Ovary (tissue), 9 donors: ENCODE data around the gene LARP4. TPM values are rescaled to one million over a fixed set of nuclear protein-coding genes. Genes with fewer than 3 reads are reported as not detected.
"Not testable (repeated sequence)": the region's sequence is repeated elsewhere in the genome, so short reads cannot be mapped to it uniquely, and the experiment has no call there.

Experiments
- DNase-seq, 5 donors: peaks; one replicate each; pipeline ENCODE4 v3.0.0-alpha.2; 2019 to 2020
- H3K27ac ChIP-seq, 2 donors: fragments of 200-600 bp; one replicate each; pipeline versions ENCODE4 v1.5.1 to v1.8.0; 2019 to 2022
- H3K27me3 ChIP-seq: fragments of 200-600 bp; one replicate; pipeline ENCODE4 v1.8.0; 2022
- H3K36me3 ChIP-seq: fragments of 200-600 bp; sonication (generic); one replicate; pipeline ENCODE4 v1.5.1; 2019
- H3K4me1 ChIP-seq: one replicate; pipeline ENCODE4 v1.8.1; 2013; ENCODE audit warnings: mild to moderate bottlenecking, moderate library complexity; ENCODE audit not compliant: insufficient read depth
- H3K4me3 ChIP-seq: fragments of 200-600 bp; sonication (generic); one replicate; pipeline ENCODE4 v1.5.1; 2017
- H3K9me3 ChIP-seq, 2 donors: fragments of 200-600 bp in 1 of 2; sonication (generic) in 1 of 2; one replicate each; pipeline versions ENCODE4 v1.5.1 to v1.8.1; 2013 to 2019; ENCODE audit warnings: mild to moderate bottlenecking in 1 of 2, moderate library complexity in 1 of 2
- CTCF ChIP-seq, 3 donors: fragments of 450-650 bp in 2 of 3; fragments of 200-600 bp in 1 of 3; IDR thresholded peaks; one replicate each; pipeline versions ENCODE4 v1.5.1 to v1.8.0; 2016 to 2022; ENCODE audit warnings: antibody characterized with exemption in 3 of 3, mild to moderate bottlenecking in 1 of 3
- EP300 ChIP-seq: sonication (generic); formaldehyde crosslinking; IDR thresholded peaks from one replicate; pipeline ENCODE4 v1.6.1; 2017; ENCODE audit warnings: antibody characterized with exemption
- POLR2A ChIP-seq: fragments of 450-650 bp; IDR thresholded peaks from one replicate; pipeline ENCODE4 v1.6.1; 2017; ENCODE audit warnings: antibody characterized with exemption, mild to moderate bottlenecking, moderate library complexity
- WGBS, 3 donors: extraction: QIAGEN DNeasy Blood & Tissue Kit in 1 of 3; methylation state at CpG; one replicate each; pipeline versions ENCODE4 v1.1.5 to v1.1.7; 2013 to 2017; 5-methylcytosine and 5-hydroxymethylcytosine counted together
- intact Hi-C, 4 donors: fragments of 100-400 bp; cut with DNase I; formaldehyde crosslinking; loops; one replicate each; pipeline versions ENCODE4 v1.11.0 to v1.15.1; 2022 to 2023
- polyA plus RNA-seq, 2 donors: library from polyadenylated mRNA; stranded (reverse); fragments of 200-250 nt in 1 of 2; fragments of 350-450 nt in 1 of 2; fragmentation: Illumina TruSeq in 1 of 2; extraction: RNeasy Lipid Tissue Mini Kit (QIAGEN cat#74804) in 1 of 2; gene quantifications; one replicate each; pipeline ENCODE4 v1.2.3, GENCODE V29; 2013 to 2014
- total RNA-seq, 7 donors: library from RNA; depleted of rRNA in 2 of 7; stranded (reverse); fragments of >200 nt in 2 of 7; fragmentation: NEBNext Ultra II Directional in 3 of 7; extraction: Animal tissue kit (Norgen Biotek cat#: 25700) in 3 of 7; gene quantifications; one replicate each; pipeline versions ENCODE4 v1.1.0 to v1.2.4, GENCODE V29; 2016 to 2023
- donor health status: DM: no; HTN: no; CAD: no; lungs with moderate emphysema.
- donor health status: DM: no; HTN: no; CAD: no.
- donor health status: Bipolar disorder and iron deficiency.
- donor health status: DM: yes; HTN: yes; CAD: no.
- donor health status: DM: no; HTN: no; CAD: no.
- donor health status: DM: yes; HTN: yes; CAD: no.

Gene LARP4
- total and polyA plus RNA-seq, 9 donors: 7.8 to 66.7 (median 46.6) TPM

GRCh38 chr12:50363141-50363540 is 37.5 kb upstream of the LARP4 start:
- no peaks in the 10 kb centered on the region for H3K4me1 ChIP-seq
- H3K4me3 ChIP-seq: no peak overlapping the region
- no peak for TF ChIP-seq CTCF (IDR thresholded peaks at IDR 0.05)
- no peak for TF ChIP-seq POLR2A
- TF ChIP-seq EP300: no peak
- intact Hi-C loops: no loop called here
- no peak overlapping the region for H3K27ac ChIP-seq
- DNase-seq: no peak
- H3K9me3 ChIP-seq: no peaks in the 10 kb centered on the region
- H3K27me3 ChIP-seq: no peaks in the 10 kb centered on the region
- 69 to 76% (median 72%) methylated on average over 5 of the region's 5 CpGs for WGBS, 3 donors
- no peaks in the 10 kb centered on the region for H3K36me3 ChIP-seq

- H3K4me3 ChIP-seq: no peak overlapping the region
- TF ChIP-seq EP300: no peak
- no peak for TF ChIP-seq POLR2A
- TF ChIP-seq CTCF (IDR thresholded peaks at IDR 0.05): no peak
- no peak for DNase-seq
- H3K27me3 ChIP-seq: no peaks in the 10 kb centered on the region
- H3K27ac ChIP-seq: no peak overlapping the region
- H3K9me3 ChIP-seq: no peaks in the 10 kb centered on the region
- 87 to 88% (median 88%) methylated on average over 9 of the region's 9 CpGs for WGBS, 3 donors
- no peaks in the 10 kb centered on the region for H3K36me3 ChIP-seq
- no peaks in the 10 kb centered on the region for H3K4me1 ChIP-seq
- intact Hi-C loops: no loop called here
Measured at GRCh38 chr12:50365709-50366406, 34.8 kb upstream of the LARP4 start.

GRCh38 chr12:50370672-50371071 is 30.0 kb upstream of the LARP4 start:
- H3K27me3 ChIP-seq, DNase-seq, H3K27ac ChIP-seq, H3K36me3 ChIP-seq, H3K4me1 ChIP-seq, H3K9me3 ChIP-seq, intact Hi-C loops, H3K4me3 ChIP-seq: not testable (repeated sequence)
- WGBS, 3 donors: 71 to 78% (median 72%) methylated on average over 7 of the region's 7 CpGs

GRCh38 chr12:50375802-50376201 is 24.9 kb upstream of the LARP4 start:
- TF ChIP-seq EP300 (no peak), CTCF (IDR thresholded peaks at IDR 0.05) (no peak), POLR2A (no peak)
- Histone ChIP-seq H3K4me1 (no peaks in the 10 kb centered on the region), H3K36me3 (no peaks in the 10 kb centered on the region), H3K4me3 (no peak overlapping the region), H3K9me3 (no peaks in the 10 kb centered on the region), H3K27me3 (no peaks in the 10 kb centered on the region), H3K27ac (no peak overlapping the region)
- intact Hi-C loops: no loop called here
- 89 to 93% (median 93%) methylated on average over 8 of the region's 8 CpGs for WGBS, 3 donors
- no peak for DNase-seq

GRCh38 chr12:50380761-50381325 is 19.8 kb upstream of the LARP4 start:
- intact Hi-C loops: no loop called here
- WGBS, 3 donors: 92 to 96% (median 92%) methylated on average over 8 of the region's 8 CpGs
- Histone ChIP-seq H3K36me3 (no peaks in the 10 kb centered on the region), H3K4me3 (no peak overlapping the region), H3K4me1 (no peaks in the 10 kb centered on the region), H3K27ac (no peak overlapping the region), H3K9me3 (no peaks in the 10 kb centered on the region), H3K27me3 (no peaks in the 10 kb centered on the region)
- TF ChIP-seq POLR2A (no peak), CTCF (IDR thresholded peaks at IDR 0.05) (no peak), EP300 (no peak)
- DNase-seq: no peak
